ENCODE measurements around the gene L3MBTL4.

DNA sequence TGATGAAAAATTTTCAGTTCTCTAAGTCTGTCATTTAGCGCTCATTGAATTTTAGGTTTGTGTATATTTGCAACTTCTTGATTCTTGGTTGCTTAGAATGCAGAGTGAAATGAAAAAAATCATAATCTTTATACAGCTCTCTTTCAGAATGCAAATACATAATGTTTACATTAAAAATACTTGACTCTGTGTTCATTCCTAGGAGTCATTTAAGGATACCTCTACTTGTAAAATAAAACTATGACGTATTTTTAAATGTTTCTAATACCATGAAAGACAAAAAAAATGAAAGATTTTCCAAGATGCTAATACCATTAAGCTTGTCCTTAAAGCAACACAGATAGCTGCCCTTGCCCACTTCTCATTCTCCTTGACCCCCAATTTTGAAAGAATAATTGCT lies 259.0 kb downstream of the L3MBTL4 start:
- TF ChIP-seq, protein P1, sequence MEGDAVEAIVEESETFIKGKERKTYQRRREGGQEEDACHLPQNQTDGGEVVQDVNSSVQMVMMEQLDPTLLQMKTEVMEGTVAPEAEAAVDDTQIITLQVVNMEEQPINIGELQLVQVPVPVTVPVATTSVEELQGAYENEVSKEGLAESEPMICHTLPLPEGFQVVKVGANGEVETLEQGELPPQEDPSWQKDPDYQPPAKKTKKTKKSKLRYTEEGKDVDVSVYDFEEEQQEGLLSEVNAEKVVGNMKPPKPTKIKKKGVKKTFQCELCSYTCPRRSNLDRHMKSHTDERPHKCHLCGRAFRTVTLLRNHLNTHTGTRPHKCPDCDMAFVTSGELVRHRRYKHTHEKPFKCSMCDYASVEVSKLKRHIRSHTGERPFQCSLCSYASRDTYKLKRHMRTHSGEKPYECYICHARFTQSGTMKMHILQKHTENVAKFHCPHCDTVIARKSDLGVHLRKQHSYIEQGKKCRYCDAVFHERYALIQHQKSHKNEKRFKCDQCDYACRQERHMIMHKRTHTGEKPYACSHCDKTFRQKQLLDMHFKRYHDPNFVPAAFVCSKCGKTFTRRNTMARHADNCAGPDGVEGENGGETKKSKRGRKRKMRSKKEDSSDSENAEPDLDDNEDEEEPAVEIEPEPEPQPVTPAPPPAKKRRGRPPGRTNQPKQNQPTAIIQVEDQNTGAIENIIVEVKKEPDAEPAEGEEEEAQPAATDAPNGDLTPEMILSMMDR (IDR thresholded peaks at IDR 0.05) = no peak
- TF ChIP-seq EZH2 (IDR thresholded peaks at IDR 0.05) (no peak), EZH2phosphoT487 (IDR thresholded peaks at IDR 0.05) (no peak)

Data from neural progenitor cell (in vitro differentiated cells).